ENCODE results near the gene EPHX1.

DNA sequence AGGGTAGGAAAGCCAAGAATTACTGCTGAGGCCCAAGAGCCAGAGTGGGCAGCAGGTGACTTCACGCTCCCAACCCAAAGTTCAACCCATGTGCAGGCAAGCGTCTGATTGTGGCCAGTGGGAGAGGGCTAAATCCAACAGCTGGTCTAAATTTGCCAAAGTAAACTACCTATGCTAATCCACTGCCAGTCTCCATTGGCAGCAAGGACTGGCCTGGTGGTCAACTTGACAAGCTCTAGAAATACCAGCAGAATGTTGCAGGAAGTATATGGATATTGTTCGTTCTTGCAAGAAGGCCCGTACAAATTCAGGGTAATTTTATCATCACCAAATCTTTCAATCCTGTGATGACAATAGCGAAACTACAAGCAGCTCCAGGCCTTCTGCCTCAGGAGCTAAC, 70.7 kb downstream of the EPHX1 start:
- no peak for TF ChIP-seq EZH2phosphoT487 (IDR thresholded peaks at IDR 0.05; ENCODE audit: insufficient read depth, low read depth)
- TF ChIP-seq EZH2 (IDR thresholded peaks at IDR 0.05; ENCODE audit: insufficient read depth, poor library complexity, severe bottlenecking) = no peak
